GM12801 (cell line): ENCODE results near the gene GRK5.

ENCODE experiments used
- CTCF ChIP-seq: IDR thresholded peaks from one replicate; pipeline ENCODE4 v1.5.1; 2011; ENCODE audit warnings: control low read depth; ENCODE audit not compliant: insufficient read length; ENCODE audit errors: extremely low read depth

The GRK5 gene

GRCh38 chr10:119502618-119503155 lies 295.3 kb downstream of the GRK5 start:
- TF ChIP-seq CTCF = no peak

- no peak for TF ChIP-seq CTCF
Measured at GRCh38 chr10:119503821-119504220, 296.4 kb downstream of the GRK5 start.

GRCh38 chr10:119504651-119505050 lies 297.3 kb downstream of the GRK5 start:
- no peak for TF ChIP-seq CTCF

GRCh38 chr10:119505131-119505551 lies 297.8 kb downstream of the GRK5 start:
- TF ChIP-seq CTCF = no peak
